Occipital lobe (tissue), 2 donors: Measurements from ENCODE around the gene PLB1. TPM values are rescaled to one million over a fixed set of nuclear protein-coding genes. Genes with fewer than 3 reads are reported as not detected.

Source experiments
- DNase-seq: peaks from one replicate; lab custom pipeline; 2025; lab: John Stamatoyannopoulos, UW
- total RNA-seq: library from RNA; depleted of rRNA; stranded (reverse); fragments of >200 nt; gene quantifications from one replicate; pipeline ENCODE4 v1.2.3, GENCODE V29; 2014

Gene PLB1, protein sequence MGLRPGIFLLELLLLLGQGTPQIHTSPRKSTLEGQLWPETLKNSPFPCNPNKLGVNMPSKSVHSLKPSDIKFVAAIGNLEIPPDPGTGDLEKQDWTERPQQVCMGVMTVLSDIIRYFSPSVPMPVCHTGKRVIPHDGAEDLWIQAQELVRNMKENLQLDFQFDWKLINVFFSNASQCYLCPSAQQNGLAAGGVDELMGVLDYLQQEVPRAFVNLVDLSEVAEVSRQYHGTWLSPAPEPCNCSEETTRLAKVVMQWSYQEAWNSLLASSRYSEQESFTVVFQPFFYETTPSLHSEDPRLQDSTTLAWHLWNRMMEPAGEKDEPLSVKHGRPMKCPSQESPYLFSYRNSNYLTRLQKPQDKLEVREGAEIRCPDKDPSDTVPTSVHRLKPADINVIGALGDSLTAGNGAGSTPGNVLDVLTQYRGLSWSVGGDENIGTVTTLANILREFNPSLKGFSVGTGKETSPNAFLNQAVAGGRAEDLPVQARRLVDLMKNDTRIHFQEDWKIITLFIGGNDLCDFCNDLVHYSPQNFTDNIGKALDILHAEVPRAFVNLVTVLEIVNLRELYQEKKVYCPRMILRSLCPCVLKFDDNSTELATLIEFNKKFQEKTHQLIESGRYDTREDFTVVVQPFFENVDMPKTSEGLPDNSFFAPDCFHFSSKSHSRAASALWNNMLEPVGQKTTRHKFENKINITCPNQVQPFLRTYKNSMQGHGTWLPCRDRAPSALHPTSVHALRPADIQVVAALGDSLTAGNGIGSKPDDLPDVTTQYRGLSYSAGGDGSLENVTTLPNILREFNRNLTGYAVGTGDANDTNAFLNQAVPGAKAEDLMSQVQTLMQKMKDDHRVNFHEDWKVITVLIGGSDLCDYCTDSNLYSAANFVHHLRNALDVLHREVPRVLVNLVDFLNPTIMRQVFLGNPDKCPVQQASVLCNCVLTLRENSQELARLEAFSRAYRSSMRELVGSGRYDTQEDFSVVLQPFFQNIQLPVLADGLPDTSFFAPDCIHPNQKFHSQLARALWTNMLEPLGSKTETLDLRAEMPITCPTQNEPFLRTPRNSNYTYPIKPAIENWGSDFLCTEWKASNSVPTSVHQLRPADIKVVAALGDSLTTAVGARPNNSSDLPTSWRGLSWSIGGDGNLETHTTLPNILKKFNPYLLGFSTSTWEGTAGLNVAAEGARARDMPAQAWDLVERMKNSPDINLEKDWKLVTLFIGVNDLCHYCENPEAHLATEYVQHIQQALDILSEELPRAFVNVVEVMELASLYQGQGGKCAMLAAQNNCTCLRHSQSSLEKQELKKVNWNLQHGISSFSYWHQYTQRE (N-terminal part only)
- total RNA-seq: 2.3 TPM

DNA sequence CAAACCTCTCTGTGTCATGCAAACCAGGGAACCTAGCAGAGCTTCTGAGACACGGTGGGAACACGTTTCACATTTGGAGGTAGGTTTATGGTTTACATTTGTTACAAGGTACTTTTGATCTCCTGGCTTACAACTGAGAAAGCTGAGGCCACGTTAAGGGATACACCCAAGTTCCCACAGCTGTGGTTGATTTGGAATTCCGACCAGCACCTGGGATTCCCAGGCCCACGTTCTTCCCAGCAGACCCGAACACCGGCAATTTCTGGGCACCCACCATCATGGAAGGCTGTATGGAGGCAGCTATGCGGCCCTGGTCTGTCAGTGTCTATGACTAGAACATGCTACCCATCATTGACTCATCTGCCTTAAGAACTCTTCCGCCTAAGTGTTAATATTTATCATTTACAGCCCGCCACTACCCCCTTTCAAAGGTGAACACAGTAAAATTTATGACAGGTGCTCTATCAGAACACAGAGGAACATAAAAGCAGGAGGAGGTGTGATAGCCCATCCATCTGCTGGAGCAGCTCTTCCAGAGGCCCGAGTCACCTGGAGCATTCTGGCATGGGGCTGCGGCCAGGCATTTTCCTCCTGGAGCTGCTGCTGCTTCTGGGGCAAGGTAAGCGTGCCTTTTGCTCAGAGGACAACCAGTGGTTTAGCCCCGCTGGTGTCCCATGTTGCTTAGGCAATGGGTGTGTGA lies at the start of gene PLB1:
TSS of gene PLB1 (plus strand) at position 510 of the 700 bp plus-strand sequence. CDS start at position 565, 55 bp downstream.
- DNase-seq: no peak

DNA sequence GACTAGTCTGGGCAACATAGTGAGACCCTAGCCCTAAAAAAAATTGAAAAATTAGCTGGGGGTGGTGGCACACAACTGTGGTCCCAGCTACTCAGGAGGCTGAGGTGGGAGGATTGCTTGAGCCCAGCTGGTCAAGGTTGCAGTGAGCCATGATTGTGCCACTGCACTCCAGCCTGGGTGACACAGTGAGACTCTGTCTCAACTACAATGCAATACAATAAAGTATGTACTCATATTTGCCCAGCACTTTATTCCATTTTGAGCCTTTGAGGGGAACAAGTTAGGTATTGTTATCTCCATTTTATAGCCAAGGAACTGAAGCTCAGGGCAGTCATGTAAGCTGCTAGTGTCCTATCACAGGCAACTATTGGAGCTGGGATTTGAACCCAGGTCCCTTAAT lies 49.3 kb upstream of the PLB1 start:
- no peak for DNase-seq

DNA sequence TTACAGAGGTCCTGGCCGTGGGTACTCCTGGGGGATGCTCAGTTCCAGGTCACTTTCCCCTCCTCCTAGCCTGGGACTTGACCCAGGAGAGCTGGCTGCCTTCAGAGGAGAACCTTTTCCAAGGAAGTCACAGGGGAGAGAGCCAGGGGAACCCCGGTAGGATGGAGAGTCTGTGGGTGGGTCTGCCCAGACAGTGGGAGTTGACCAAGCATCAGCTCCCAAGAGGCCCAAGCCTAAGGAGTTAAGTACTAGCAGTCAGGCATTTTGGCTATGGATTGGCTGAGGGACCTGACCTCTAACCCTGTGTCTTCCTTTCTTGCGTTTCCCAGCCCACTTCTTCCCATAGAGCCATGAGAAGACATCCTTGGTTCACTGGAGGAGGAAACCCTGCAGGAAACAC lies 48.8 kb upstream of the PLB1 start:
- no peak for DNase-seq

DNA sequence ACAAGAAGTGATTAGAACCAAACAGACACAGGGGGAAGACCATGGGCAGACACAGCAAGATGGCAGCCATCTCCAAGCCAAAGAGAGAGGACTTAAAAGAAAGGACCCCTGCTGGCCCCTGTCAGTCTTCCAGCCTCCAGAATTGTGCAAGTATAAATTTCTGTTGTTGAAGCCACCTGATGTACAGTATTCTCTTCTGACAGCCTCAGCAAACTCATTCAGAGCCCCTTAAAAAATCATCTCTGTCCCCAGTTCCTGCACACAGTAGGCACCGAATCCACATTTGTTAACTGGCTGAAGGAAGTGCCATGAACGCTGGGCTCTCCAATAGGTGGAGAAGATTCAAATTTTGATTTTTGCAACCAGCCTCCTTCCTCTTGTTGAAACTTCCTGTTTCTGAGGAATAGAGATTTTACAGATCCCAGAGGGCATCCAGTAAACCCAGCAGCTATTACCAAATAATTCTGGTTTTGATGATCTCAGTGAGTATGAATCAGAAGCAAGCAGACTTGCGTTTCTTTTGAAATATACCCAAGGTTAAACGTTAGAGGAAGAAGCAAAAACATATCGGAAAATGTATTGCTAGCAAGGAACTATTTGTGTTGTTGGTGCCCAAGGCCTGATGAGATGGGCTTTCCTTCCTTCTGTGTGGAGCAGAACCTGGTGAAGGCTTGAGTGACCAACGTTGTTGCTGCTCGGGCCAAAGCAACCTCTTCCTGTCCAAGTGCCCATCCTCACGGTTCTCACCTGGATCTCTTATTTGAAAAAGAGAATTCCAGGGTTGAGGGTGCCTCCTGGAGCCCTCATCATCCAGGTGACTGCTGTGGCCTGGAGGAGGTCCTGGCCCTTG lies 47.7 kb upstream of the PLB1 start:
- no peak for DNase-seq

DNA sequence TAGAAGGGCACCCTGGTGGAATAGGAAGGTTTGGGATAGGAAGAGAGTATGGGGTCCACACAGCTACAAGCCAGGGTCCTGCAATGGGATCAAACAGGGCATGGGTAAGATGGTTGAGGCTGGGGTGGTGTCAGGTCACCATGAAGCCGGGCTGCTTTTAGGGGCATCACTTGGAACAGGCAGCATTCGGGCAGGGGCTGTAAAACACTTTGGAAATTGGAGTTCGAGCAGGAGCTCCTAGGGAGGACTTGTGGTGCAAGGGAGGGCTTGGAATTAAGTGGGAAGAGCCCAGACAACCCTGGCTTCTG lies 47.1 kb upstream of the PLB1 start:
- DNase-seq: no peak

DNA sequence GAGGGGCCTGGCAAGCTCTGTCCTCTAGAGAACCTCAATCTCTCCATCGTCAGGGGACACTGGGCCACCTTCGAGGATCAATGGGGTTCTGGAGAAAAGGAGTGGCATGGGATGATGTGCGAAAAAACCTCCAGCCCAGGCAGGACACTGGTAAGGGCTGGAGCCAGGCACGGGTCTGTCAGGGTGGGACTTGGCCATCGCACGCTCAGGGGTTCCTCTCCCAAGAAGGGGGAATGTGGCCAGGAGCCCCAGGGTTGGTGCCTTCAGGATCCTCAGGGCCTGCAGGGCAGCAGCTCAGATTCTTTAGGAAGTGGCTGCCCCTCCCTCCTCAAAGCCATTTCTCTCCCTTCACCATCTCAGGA lies 46.8 kb upstream of the PLB1 start:
- no peak for DNase-seq

DNA sequence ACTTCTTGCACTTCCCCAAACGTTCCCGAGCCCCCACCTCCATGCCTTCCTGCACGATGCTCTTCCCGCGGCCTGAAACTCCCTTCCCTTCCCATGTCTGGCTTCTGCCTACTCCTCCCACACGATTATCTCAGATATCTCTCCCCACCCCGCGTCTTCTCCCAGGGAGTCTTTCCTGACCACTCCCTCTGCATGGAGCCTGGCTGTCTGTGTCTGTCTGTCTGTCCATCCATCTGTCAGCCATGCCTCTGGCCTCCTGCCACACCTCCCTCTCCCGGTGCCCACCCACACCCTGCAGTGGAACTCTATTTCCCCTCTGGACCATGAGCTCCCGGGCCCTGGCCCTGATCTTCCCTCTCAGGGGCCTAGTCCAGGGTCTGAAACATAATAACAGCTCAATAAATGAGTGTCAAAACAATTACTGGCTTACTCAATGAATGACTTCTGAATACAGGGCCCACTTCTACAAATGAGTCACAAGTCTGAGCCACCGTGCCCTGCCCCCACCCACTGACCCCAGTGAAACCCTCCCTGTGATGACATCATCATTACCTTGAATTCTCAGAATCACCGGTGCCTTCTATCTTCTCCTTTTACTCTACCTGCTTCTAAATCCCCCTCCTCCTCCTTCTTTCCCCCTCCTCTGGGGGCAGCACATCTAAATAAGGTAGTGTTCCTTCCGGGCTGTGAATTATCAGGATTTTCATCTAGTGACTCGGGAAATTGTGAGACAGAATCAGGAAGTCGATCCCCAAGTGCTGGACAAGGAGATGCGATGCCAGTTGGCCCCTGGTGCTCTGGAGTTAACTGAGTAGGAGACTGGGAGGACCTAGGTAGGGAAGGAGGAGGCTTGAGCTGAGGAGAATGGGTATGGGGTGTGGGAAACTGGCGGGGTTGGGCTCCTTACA lies 46.1 kb upstream of the PLB1 start:
- DNase-seq: no peak

DNA sequence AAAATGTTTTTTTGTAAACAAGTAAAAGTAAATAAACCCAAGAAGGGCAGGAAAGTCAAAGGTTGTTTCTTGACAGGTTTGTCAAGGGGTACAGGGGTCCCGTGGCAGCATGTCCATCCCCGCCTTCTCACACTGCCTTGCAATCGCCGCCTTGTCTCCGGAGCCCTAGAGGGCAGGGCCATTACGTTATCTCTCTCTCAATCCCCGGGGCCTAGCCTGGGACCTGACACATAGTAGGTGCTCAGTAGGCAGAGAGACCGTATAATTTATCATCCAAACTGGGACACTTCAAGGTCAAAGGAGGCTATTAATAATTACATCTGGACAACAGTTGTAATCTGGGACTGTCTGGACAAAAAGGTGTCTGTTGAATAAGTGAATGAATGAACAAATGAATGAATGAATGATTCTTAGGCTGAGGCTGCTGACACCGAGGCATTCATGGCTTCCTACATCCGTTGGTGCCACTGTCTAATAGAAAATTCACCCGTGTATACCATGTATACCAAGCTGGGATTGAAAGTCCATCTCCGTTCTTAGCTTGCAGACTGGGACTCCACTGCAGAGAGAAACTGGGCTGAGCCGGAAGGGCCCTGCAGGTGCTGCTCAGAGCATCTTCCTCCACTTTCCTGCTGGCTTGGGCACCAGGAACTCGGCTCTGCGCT lies 44.8 kb upstream of the PLB1 start:
- DNase-seq: no peak

DNA sequence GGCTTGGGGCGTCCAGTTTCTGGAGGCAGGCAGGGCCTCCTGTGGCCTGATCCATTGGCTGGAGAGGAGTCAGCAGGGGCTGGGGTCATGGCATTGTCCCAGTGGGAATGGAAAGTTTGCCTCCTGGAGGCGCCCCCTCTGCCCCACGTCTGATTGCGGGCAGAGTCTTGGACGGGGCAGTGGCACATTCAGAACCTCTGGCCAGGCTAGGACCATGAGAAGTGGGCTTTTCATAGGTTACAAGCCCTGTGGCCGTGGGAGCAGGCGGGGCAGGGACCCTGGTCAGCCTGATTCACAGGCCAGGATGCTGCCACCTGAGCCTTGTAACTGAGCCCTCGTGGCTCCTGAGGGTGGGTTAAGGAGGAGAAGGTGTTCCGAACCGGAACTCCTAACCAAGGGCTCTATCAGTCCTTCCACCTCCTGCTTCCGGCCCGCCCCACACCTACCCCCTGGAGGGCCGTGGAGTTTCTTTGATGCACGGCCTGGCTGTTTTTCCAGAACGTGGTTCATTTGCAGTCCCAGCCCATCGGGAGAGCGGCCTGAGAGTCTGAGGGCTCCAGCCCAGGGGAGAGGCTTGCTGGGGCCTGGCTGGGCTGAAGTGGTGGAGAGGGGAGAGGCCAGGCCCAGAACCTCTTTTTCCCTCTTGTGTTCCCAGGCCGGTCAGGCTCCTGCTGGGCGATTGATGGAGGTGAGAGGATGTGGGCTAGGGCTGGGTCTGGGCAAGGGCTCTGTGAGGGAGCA lies 43.9 kb upstream of the PLB1 start:
- no peak for DNase-seq

DNA sequence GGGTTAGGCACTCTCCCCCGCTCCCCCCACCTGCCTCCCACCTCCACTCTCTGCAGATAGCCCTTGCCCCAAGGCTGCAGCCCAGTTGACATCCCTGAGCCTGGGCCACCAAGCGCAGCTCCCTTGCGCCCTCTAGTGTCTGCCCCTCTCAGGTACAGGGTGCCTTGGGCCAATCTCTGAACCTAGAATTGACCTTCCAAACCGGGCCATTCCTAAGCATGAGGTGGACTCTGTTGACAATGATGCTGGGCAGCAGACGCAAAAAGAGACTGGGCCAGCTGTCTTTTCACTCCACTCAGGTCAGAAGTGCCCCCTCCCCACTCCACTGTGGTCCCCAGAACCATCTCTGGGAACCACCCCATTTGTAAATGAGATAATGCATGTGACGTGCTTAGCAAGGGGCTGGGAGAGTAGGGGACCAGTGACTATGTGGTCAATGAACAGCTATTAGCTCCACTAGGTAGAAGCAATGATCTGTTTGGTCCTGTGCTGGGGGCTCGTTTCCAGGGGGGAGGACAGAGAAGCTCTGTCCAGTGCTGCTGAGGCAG lies 43.3 kb upstream of the PLB1 start:
- no peak for DNase-seq

DNA sequence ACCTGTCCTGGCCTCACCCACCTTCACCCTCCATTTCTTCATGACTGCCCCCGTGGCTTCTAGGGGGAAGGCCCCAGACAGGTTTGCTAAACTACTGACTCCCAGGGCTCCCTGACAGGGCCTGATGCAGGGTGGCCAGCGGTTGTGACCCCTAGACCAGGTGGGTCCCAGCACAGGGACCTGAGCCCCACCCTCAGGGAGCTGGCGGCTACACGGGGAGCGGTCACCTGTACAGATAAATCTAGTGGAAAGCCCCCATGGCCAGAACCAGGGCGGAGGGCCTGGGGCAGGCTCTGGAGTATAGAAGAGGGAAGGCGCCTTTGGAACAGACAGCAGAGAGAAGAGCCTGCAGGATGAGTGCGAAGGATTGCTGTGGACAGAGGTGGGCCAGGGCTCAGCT lies 42.5 kb upstream of the PLB1 start:
- no peak for DNase-seq

DNA sequence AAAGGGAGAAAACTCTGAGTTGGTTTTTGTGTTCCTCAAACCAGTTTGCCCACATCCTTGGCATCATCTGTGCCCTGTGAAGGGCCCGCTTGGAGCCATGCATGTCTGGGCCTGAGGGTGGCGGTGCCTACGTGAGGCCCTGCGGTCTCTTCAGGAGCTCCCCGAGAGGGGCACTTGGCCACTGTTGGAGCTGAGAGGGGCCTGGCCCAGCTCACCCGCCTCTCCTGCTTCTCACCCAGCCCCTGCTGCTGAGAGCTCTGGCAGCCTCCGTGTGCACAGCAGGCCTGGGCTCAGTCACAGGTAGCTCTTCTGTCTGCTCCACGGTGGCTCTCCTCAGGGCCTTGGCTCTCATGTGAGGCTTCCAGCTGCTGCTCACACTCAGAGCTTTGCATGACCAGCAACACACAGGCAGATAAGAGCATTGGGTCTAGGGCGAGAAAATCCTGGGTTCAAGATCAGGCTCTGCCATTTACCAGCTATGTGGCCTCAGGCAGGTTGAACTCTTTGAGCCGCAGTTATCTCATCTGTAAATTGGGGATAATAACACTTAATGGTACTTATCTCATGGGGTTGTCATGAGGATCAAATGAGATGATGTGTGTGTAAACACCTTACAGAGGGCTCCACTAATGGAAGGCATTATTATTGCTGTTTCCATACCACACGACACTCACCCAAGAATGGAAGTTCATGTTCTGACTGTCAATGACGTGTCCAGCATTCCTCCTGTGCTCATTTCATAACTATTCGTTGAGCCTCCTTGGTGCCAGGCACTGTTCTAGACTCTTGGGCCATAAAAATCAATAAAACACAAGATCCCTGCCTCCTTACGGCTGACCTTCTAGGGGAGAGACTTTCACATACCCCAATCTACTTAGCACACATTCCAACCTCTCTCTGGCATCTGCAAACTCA lies 41.6 kb upstream of the PLB1 start:
- DNase-seq: no peak

DNA sequence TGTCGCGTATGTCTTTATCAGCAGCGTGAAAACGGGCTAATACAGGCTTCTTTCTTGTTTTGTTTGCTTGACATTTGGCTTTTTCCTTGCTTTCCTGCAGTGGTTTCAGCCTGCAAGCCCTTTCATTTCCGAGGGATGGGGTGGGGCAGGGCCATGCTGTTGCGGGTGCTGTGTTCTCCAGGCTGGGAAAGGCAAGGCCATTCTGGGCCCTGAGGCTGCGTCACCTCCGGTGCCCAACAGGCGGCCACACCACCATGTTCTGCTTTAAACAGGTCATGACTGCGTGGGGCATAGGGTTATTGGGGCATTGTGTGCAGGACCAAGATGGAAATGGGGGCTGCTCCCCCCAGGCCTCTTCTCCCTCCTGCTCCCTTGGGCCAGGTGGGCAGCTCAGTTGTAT lies 38.6 kb upstream of the PLB1 start:
- no peak for DNase-seq

DNA sequence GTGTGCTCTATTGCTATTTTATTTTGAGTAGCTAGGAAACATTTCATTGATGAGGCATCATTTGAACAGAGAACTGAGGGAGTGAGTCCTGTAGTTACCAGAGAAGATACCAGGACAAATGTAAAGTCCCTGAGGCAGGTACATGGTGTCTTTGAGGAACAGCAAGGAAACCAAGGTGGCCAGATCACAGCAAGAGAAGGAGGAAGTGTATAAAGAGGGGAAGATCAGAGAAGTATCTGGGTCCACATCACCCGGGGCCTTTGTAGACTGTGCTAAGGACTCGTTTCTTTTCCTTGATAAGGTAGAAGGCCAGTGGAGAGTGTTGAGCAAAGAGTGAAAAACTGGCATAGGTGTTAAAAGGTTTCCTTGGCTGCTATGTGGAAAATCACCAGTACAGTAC lies 34.8 kb upstream of the PLB1 start:
- DNase-seq: no peak

DNA sequence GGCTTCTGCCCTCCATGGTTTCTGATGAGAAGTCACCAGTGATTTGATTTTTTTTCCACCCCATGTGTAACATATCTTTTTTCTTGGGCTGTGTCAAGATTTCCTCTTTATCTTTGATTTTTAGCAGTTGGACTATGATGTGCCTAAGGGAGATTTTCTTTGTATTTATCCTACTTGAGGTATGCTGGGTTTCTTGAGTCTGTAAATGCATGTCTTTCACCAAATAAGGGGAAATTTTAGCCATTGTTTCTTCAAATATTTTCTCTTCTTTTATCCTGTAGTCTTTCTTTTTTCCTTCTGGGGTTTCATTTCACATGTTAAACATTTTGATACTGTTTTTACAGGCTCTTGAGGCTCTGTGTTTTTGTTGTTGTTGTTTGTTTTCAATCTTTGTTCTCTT lies 33.7 kb upstream of the PLB1 start:
- no peak for DNase-seq

DNA sequence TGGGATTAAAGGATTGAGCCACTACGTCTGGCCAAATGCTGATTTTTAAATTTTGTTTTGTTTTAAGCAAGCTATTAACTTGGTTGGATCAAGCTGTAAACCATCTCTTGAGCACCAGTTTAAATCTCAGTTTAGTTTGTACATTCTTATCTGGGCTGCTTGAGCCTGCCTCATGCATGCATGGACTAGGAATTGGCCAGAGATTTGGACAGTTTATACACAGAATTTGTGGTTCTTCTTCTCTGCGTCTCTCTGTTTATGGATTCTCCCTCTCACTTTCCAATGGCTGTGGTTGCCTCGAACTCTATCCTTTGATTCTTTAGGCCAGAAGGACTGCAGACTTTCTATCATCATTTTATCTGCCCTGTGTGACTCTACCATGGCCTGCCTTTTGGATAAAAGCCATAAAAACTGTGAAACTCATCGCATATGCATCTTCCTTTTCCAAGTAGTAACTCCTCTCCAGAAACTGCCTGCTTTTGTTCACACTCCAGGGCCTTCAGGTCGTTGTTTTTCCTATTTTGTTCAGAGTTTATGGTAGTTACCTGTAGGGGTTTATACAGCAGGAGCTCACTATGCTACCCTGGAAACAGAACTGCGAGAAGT lies 32.5 kb upstream of the PLB1 start:
- no peak for DNase-seq
